SK-N-MC (cell line): ENCODE results near the gene CIP2A.

ENCODE experiments used
- EZH2 ChIP-seq: fragments of 200-600 bp; sonication (generic); IDR thresholded peaks from one replicate; pipeline ENCODE4 v1.6.1; 2017; ENCODE audit warnings: antibody characterized with exemption
- POLR2AphosphoS5 ChIP-seq: IDR thresholded peaks from 2 replicates; pipeline ENCODE4 v1.6.1; 2012; ENCODE audit warnings: mild to moderate bottlenecking, low read depth, low read length, borderline replicate concordance

DNA sequence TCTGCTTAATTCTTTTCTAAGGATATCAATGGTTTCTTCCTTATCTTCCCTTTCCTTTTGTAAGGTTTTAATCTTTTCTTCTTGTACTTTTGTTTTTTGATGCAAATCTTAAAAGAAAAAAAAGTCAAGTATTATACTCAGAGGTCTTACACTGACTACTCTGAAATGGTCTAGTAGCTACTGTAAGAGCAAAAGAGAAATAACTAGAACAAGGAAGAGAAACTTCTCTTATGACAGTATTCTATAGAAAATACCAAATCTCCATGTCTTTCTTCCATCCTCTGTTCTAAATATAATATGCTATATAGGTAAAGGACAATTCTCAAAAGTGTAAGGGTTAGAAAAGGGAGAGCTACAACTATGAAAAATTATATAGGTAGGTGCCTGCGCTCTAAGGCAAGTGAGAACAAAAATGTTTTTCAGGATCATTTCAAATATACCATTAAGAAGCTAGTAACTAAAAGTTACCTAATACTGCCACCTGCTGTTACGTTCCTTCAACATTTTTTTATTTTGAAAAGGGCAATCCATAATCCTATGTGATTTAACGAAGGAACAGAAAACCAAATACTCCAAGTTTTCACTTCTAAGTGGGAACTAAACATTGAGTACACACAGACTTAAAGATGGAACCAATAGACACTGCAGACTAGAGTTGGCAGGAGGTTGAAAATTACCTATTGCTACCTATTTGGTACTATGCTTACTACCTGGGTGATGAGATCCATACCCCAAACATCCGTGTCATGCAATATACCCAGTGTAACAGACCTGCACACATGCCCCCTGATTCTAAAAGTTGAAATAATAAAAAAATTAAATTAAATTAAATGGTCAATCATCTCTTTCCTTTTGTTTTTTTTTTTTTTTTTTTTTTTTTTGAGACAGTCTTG is 36.7 kb downstream of the CIP2A start:
- TF ChIP-seq EZH2 (no peak), POLR2AphosphoS5 (no peak)
